ENCODE results near the gene TOR4A.

TOR4A gene

DNA sequence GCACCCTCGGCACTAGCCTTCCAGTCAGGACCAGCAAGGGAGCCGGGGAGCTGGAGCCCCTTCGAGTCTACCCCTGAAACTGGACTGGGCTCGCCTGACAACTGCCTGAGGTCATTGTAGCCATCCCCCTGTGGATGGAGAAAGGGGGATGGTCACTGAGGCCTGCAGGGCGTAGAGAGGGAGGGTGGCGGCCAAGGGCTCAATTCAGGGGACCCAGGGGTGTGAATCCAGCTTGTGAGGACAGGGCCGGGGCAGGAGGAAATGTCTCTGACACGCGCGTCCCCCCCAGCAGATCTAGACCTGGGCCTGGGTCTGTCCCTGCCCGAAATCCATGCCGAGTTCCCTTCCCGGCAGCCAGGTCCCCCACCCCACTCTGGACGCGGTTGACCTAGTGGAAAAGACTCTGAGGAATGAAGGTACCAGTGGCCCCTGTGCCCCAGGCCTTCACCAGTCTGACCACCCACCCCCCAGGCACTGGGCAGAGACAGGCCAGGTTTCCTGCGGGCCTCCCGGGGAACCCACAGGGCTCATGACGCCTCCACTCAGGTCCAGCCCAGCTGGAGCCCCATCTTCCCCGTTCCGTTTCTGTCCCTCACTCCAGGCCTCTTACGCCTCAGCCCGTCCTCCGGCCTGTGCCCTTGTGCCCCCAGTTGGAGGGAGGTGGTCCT is 46.0 kb upstream of the TOR4A start:
- H3K4me3 ChIP-seq (ENCODE audit: low read length) = no peak overlapping the region
- no peak for DNase-seq (ENCODE audit: low read depth)
- TF ChIP-seq, protein P1, sequence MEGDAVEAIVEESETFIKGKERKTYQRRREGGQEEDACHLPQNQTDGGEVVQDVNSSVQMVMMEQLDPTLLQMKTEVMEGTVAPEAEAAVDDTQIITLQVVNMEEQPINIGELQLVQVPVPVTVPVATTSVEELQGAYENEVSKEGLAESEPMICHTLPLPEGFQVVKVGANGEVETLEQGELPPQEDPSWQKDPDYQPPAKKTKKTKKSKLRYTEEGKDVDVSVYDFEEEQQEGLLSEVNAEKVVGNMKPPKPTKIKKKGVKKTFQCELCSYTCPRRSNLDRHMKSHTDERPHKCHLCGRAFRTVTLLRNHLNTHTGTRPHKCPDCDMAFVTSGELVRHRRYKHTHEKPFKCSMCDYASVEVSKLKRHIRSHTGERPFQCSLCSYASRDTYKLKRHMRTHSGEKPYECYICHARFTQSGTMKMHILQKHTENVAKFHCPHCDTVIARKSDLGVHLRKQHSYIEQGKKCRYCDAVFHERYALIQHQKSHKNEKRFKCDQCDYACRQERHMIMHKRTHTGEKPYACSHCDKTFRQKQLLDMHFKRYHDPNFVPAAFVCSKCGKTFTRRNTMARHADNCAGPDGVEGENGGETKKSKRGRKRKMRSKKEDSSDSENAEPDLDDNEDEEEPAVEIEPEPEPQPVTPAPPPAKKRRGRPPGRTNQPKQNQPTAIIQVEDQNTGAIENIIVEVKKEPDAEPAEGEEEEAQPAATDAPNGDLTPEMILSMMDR (conservative IDR thresholded peaks at IDR 0.05; ENCODE audit: low read length) = no peak

DNA sequence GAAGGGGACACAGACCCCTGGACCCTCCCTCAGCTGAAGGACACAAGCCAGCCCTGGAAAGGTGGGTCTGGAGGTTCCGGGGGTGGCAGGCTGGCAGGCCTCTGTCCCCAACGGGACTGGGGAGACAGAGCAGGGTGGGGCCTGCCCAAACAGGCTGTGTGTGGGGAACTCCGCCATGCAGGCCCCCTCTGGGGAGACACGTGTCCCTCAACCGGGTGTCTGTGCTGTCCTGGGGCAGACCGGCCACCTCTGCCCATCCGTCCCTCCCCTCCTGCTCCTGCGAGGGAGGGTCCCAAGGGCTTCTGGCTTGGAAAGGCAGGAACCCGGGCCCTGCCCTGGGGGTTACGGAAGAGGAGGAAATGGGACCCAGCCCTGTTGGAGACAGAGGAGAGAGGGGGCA is 45.4 kb upstream of the TOR4A start:
- DNase-seq (ENCODE audit: low read depth) = no peak
- no peak overlapping the region for H3K4me3 ChIP-seq (ENCODE audit: low read length)
- TF ChIP-seq, protein P1 (conservative IDR thresholded peaks at IDR 0.05; ENCODE audit: low read length) = no peak

DNA sequence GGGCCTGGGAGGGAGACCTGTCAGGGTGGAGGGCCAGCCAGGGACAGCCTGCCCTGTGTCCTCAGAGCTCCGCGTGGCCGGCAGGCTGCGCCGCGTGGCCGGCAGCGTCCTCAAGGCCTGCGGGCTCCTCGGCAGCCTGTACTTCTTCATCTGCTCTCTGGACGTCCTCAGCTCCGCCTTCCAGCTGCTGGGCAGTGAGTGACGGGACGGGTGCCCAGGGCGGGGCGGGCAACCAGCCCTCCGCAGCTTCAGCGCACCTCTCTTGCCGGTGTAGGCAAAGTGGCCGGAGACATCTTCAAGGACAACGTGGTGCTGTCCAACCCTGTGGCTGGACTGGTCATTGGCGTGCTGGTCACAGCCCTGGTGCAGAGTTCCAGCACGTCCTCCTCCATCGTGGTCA is 45.0 kb upstream of the TOR4A start:
- TF ChIP-seq, protein P1 (conservative IDR thresholded peaks at IDR 0.05; ENCODE audit: low read length) = no peak
- no peak for DNase-seq (ENCODE audit: low read depth)
- no peak overlapping the region for H3K4me3 ChIP-seq (ENCODE audit: low read length)

DNA sequence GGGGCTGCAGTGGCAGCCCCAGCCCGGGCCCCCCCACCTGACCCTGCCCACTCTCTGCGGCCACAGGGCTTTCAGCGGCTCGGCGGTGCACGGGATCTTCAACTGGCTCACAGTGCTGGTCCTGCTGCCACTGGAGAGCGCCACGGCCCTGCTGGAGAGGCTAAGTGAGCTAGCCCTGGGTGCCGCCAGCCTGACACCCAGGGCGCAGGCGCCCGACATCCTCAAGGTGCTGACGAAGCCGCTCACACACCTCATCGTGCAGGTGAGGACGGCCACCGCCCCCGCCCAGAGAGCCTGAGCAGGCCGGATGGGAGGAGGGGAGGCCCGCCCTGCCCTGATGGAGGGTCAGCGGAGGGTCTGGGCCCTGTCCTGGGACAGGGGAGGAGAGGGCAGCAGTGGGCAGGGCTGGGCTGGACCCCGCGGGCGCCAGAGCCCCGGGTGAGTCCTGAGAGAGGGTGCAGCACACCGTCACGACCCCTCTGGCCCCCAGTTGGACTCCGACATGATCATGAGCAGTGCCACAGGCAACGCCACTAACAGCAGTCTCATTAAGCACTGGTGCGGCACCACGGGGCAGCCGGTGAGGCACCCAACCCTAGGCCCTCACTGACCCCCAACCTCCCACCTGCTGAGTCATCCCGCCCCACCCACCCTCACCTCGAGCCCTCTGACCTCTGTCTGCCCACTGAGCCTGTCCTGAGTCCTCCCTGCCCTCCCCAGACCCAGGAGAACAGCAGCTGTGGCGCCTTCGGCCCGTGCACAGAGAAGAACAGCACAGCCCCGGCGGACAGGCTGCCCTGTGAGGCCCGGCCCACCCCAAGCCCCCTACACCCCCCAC is 44.2 kb upstream of the TOR4A start:
- no peak for DNase-seq (ENCODE audit: low read depth)
- H3K4me3 ChIP-seq (ENCODE audit: low read length) = no peak overlapping the region
- TF ChIP-seq, protein P1 (conservative IDR thresholded peaks at IDR 0.05; ENCODE audit: low read length) = no peak

DNA sequence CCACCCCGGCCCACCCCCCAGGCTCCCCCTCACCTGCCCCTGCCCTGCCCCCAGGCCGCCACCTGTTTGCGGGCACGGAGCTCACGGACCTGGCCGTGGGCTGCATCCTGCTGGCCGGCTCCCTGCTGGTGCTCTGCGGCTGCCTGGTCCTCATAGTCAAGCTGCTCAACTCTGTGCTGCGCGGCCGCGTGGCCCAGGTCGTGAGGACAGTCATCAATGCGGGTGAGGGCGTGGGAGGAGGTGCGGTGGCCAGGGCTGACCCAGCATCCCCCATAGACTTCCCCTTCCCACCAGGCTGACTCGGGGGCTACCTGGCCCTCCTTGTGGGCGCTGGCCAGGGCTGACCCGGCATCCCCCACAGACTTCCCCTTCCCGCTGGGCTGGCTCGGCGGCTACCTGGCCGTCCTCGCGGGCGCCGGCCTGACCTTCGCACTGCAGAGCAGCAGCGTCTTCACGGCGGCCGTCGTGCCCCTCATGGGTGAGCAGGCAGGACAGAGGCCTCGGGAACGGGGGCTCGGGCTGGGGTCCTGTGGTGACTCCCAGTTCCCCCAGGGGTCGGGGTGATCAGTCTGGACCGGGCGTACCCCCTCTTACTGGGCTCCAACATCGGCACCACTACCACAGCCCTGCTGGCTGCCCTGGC is 43.4 kb upstream of the TOR4A start:
- DNase-seq (ENCODE audit: low read depth) = no peak
- TF ChIP-seq, protein P1 (conservative IDR thresholded peaks at IDR 0.05; ENCODE audit: low read length) = no peak
- no peak overlapping the region for H3K4me3 ChIP-seq (ENCODE audit: low read length)

DNA sequence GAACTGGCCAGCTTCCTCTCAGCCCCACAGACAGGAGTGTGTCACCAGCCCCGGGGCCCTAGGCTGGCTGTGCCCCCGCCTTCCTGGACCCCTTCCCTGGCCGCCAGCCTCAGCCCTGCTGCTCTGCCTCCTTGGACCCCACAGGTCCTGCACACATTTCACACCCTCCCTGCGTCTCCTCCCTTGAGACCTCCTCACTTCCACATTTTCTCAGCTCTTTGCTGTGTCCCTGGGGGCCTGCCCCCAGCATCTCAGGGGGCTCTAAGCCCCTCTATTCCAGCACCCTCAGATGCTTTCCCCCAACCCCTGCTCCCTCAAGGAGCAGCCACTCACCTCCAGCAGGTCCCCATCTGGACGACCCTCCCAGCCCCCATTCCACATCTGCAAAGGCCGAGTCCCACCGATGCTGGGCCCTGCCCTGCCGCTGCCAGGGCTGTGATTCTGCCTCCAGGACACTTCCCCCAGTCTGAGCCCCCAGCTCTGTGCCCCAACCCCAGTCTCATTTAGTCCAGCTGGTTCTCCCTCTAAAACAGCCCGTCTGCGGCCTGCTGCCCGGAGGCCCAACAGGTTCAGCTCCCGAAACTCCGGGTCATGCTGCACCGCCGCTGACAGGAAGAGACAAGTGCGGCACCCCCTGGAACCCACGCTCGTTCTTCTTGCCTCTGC is 42.6 kb upstream of the TOR4A start:
- TF ChIP-seq, protein P1 (conservative IDR thresholded peaks at IDR 0.05; ENCODE audit: low read length) = no peak
- DNase-seq (ENCODE audit: low read depth) = no peak
- H3K4me3 ChIP-seq (ENCODE audit: low read length) = no peak overlapping the region
